ENCODE results near the gene ANKRD23.
"Not testable (repeated sequence)": the region's sequence is repeated elsewhere in the genome, so short reads cannot be mapped to it uniquely, and the experiment has no call there.

Gene ANKRD23

GRCh38 chr2:96809951-96810782, 33.7 kb downstream of the ANKRD23 start:
- POLR2A ChIA-PET = no interaction called here
- no peak for TF ChIP-seq CTCF (IDR thresholded peaks at IDR 0.05; ENCODE audit: insufficient read depth, low read length, missing control alignments)
- no peak overlapping the region for H3K4me3 ChIP-seq (ENCODE audit: low read depth, low read length)
- DNase-seq (ENCODE audit: low read depth, low spot score) = no peak
- CTCF ChIA-PET = interaction anchor here (1.1 to 3.0 kb wide), 3 partner anchors 10 to 151 kb away, joined by 3 to 15 read pairs (median 4); no protein-coding TSS in a partner anchor

GRCh38 chr2:96809216-96809882, 34.5 kb downstream of the ANKRD23 start:
- no peak for DNase-seq (ENCODE audit: low read depth, low spot score)
- ChIA-PET POLR2A (no interaction called here), CTCF (interaction anchor here (1.0 to 3.0 kb wide), 4 partner anchors 9 to 262 kb away, joined by 3 to 15 read pairs (median 4); no protein-coding TSS in a partner anchor)
- no peak for TF ChIP-seq CTCF (IDR thresholded peaks at IDR 0.05; ENCODE audit: insufficient read depth, low read length, missing control alignments)
- no peak overlapping the region for H3K4me3 ChIP-seq (ENCODE audit: low read depth, low read length)

DNA sequence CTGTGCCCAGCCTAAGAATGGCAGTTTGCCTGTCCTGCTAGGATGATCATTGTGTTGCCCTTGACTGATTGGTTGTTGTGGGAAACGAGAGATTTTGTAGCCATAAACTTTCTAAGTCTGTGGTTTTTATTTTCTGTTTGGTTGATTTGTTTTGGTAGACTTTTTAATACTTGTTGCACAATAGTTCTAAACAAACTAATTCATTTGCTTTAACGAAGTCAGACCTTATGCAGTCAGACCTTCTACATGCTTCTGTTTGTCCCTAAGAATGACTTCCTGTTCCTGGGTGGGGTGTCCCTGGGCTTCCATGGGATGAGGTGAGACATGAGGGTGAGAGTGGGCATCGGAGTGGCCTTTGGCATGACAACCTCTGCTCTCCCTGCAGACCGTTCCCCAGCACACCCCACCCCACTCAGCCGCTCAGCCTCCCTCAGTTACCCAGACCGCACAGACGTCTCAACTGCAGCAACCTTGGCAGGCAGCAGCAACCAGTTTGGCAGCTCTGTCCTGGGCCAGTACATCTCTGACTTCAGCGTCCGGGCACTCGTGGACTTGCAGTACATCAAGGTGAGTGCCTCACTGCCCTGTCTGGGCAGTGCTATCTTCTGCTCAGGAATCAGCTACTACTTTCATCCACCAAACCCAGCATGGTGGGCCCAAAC, 35.5 kb downstream of the ANKRD23 start:
- CTCF ChIA-PET = interaction anchor here (1.0 to 3.0 kb wide), 2 partner anchors 8 to 261 kb away, joined by 3 to 15 read pairs; no protein-coding TSS in a partner anchor
- H3K4me3 ChIP-seq (ENCODE audit: low read depth, low read length) = no peak overlapping the region
- POLR2A ChIA-PET = no interaction called here
- TF ChIP-seq CTCF (IDR thresholded peaks at IDR 0.05; ENCODE audit: insufficient read depth, low read length, missing control alignments) = no peak
- no peak for DNase-seq (ENCODE audit: low read depth, low spot score)

DNA sequence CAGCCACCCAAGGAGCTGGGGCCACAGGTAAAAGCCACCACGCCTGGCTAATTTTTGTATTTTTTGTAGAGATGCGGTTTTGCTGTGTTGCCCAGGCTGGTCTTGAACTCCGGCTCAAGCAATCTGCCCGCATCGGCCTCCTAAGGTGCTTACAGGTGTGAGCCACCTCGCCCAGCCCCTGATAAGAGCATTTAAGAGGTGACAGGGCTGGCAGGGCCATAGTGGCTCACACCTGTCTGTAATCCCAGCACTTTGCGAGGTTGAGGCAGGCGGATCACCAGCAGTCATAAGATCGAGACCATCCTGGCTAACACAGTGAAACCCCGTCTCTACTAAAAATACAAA, 36.7 kb downstream of the ANKRD23 start:
- ChIA-PET POLR2A (no interaction called here), CTCF (interaction anchor here (1.9 kb wide), 1 partner anchor 10 kb away, joined by 8 read pairs; the partner anchor contains the start of gene CNNM3)
- no peak for TF ChIP-seq CTCF (IDR thresholded peaks at IDR 0.05; ENCODE audit: insufficient read depth, low read length, missing control alignments)
- no peak overlapping the region for H3K4me3 ChIP-seq (ENCODE audit: low read depth, low read length)
- DNase-seq (ENCODE audit: low read depth, low spot score) = no peak

DNA sequence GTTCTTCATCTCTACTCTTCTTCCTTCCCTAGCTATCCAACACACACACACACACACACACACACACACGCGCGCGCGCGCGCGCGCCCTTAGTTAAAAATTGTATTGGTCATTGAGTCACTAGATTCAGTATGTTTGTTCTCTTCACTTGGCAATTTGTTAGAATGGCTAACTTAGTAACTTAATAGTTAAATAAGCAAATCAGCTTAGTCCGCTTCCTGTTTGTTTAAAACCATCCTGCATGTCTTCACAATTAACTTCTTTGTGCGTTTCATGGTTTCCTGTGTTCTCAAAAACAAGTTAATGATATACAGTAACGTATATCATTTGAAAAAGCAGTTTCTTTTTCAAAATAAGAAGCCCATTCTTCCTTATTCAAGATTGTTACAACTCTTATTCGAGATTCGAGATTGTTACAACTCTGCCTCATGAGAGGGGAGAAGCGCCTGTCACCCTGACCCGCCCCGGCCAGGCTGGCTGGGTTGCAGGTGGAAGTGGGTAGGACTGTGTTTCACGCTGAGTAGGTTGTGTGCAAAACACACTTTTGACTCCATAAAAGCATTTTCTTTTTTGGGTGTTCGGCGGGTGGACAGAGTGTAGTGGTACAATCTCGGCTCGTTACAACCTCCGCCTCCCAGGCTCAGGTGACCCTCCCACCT, 37.2 kb downstream of the ANKRD23 start:
- no peak for TF ChIP-seq CTCF (IDR thresholded peaks at IDR 0.05; ENCODE audit: insufficient read depth, low read length, missing control alignments)
- POLR2A ChIA-PET = no interaction called here
- CTCF ChIA-PET = interaction anchor here (1.9 kb wide), 1 partner anchor 10 kb away, joined by 8 read pairs; the partner anchor contains the start of gene CNNM3
- H3K4me3 ChIP-seq (ENCODE audit: low read depth, low read length) = no peak overlapping the region
- DNase-seq (ENCODE audit: low read depth, low spot score) = no peak

DNA sequence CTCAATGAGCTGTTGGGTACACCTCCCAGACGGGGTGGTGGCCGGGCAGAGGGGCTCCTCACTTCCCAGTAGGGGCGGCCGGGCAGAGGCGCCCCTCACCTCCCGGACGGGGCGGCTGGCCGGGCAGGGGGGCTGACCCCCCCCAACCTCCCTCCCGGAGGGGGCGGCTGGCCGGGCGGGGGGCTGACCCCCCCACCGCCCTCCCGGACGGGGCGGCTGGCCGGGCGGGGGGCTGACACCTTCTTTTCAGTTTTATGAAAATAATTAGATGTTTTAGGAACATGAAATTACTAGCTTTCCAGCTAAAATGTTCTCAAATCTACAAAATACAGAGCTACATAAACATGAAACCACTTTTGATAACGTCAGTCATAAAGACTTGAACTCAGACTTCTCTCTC, 37.9 kb downstream of the ANKRD23 start:
- CTCF ChIA-PET = interaction anchor here (1.9 kb wide), 1 partner anchor 11 kb away, joined by 8 read pairs; the partner anchor contains the start of gene CNNM3
- POLR2A ChIA-PET; DNase-seq (ENCODE audit: low read depth, low spot score): not testable (repeated sequence)

More for the DNA sequence above, 37.9 kb downstream of the ANKRD23 start:
- H3K4me3 ChIP-seq (ENCODE audit: low read depth, low read length) = not testable (repeated sequence)
